ENCODE data around the gene DNAJC5.

DNAJC5 gene

DNA sequence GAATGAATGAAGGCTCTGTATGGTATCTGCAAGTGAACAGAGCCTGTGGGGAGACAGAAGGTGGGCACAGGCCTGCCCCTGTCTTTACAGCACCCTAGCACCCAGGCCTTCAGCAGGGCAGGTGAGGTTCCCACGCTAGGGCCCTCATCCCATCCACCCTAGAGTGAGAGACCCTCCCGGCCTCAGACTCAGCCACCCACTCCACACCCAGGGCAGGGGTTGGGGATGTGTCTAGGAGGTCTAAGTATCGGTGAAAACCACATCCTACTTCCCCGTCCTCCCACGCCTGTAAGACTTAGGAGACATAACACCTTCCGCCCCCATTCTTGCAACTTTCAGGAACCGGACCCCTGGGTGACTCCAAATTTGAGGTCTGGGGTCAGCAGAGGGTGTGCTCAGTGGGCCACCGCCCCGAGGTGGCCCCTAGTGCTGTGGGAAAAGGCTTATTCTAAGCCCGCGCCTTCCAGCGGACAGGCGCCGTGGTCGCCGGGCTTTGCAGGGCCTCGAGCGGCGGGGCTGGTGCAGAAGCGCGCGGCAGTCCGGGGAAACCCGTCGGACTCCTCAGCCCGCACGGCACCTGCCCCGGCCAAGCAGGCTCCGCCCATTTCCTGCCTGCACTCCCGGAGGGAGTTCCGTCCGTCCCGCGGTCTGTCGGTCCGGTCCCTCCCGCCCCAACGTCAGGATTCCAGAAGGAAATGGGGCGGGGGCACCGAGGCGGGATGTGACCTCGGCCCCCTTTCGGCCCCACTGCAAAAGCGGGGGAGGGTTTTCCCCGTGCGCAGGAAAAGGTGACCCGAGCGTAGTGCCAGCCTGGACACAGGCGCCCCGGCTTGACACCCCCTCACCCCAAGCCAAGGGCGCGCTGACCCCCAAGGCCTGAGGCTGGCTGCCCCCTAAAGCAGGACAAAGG is 83.6 kb downstream of the DNAJC5 start:
- in situ Hi-C loops (cut with MboI; ENCODE audit: low sequenced_read_pairs) = no loop called here

DNA sequence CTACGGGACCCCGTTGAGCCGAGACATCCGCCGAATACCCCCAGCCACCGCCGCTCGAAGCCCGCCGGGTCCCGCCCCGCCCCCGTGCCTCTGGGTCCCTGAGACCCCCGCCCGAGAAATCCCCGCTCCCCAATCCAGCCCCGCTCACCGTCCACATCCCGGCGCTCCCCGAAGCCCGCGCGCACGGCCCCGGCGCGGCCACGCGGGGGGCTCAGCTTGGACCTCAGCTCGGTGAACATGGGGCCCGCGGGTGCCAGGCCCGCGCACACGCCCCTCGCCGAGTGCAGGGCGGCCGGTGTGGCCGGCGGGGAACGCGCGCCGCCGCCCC is 84.3 kb downstream of the DNAJC5 start:
- in situ Hi-C loops (cut with MboI; ENCODE audit: low sequenced_read_pairs) = no loop called here

GRCh38 chr20:63979557-63980316 is 84.8 kb downstream of the DNAJC5 start, which contains the start of gene SAMD10:
Gene SAMD10 (minus strand): TSS chr20:63979642. CDS start chr20:63979467, 175 bp downstream.
- in situ Hi-C loops (cut with MboI; ENCODE audit: low sequenced_read_pairs) = no loop called here

GRCh38 chr20:63980317-63980805 is 85.4 kb downstream of the DNAJC5 start:
- in situ Hi-C loops (cut with MboI; ENCODE audit: low sequenced_read_pairs) = no loop called here

- in situ Hi-C loops (cut with MboI; ENCODE audit: low sequenced_read_pairs) = no loop called here
Measured at GRCh38 chr20:63980806-63981728, 86.1 kb downstream of the DNAJC5 start, which contains the start of gene PRPF6. Gene PRPF6 (plus strand): TSS chr20:63981132. CDS start chr20:63981246, 114 bp downstream.

- in situ Hi-C loops (cut with MboI; ENCODE audit: low sequenced_read_pairs) = no loop called here
Measured at GRCh38 chr20:63982937-63983336, 88.0 kb downstream of the DNAJC5 start.

Measured in HL-60/S4 (cell line).